DND-41 (cell line): Measurements from ENCODE around the gene ASTN1.

Experiments
- ATAC-seq: fragments of 200-7000 bp; cut with Tn5 transposase; 3 replicates; pipeline ENCODE4 v1.9.1; 2021; ENCODE audit warnings: low read depth; ENCODE audit not compliant: insufficient read depth
- DNase-seq: peaks from one replicate; pipeline ENCODE4 v3.0.0-alpha.2; 2020
- H2AFZ ChIP-seq: 2 replicates; pipeline ENCODE4 v1.6.0; 2012; ENCODE audit warnings: low read depth, low read length
- H3K27ac ChIP-seq: 2 replicates; pipeline ENCODE4 v1.5.1; 2012; ENCODE audit warnings: low read length, inconsistent platforms
- H3K27me3 ChIP-seq: fragments of 200-600 bp; sonication (generic); 2 replicates; pipeline ENCODE4 v1.6.0; 2012; ENCODE audit warnings: low read length, mild to moderate bottlenecking, inconsistent platforms; ENCODE audit not compliant: insufficient read depth, poor library complexity
- H3K36me3 ChIP-seq: 2 replicates; pipeline ENCODE4 v1.5.1; 2012; ENCODE audit warnings: low read length, inconsistent platforms; ENCODE audit not compliant: insufficient read depth
- H3K4me1 ChIP-seq: 2 replicates; pipeline ENCODE4 v1.5.1; 2012; ENCODE audit warnings: mild to moderate bottlenecking, low read length; ENCODE audit not compliant: insufficient read depth
- H3K4me2 ChIP-seq: 2 replicates; pipeline ENCODE4 v1.6.0; 2012; ENCODE audit warnings: mild to moderate bottlenecking, moderate library complexity, low read length, inconsistent platforms; ENCODE audit not compliant: insufficient read depth
- H3K4me3 ChIP-seq, 2 experiments: fragments of 200-600 bp in 1 of 2; shearing (Covaris generic) in 1 of 2; 2 replicates each; pipeline ENCODE4 v1.5.1; 2012 to 2016; ENCODE audit warnings: inconsistent platforms in 2 of 2, low read length in 2 of 2, mild to moderate bottlenecking in 2 of 2, low read depth in 1 of 2, moderate library complexity in 1 of 2
- H3K79me2 ChIP-seq: 2 replicates; pipeline ENCODE4 v1.6.0; 2012; ENCODE audit warnings: low read length, inconsistent platforms; ENCODE audit not compliant: insufficient read depth
- H3K9ac ChIP-seq: 2 replicates; pipeline ENCODE4 v1.6.0; 2012; ENCODE audit warnings: low read depth, mild to moderate bottlenecking, inconsistent platforms, low read length, moderate library complexity
- H3K9me3 ChIP-seq: 2 replicates; pipeline ENCODE4 v1.5.1; 2012; ENCODE audit warnings: low read length, moderate library complexity, mild to moderate bottlenecking, inconsistent platforms; ENCODE audit not compliant: insufficient read depth, severe bottlenecking
- H4K20me1 ChIP-seq: 2 replicates; pipeline ENCODE4 v1.6.0; 2012; ENCODE audit warnings: low read length; ENCODE audit not compliant: insufficient read depth
- EZH2 ChIP-seq: IDR thresholded peaks from 3 replicates; pipeline ENCODE4 v1.6.1; 2012; ENCODE audit warnings: borderline replicate concordance, low read depth, mild to moderate bottlenecking, moderate library complexity, low read length, inconsistent platforms; ENCODE audit not compliant: severe bottlenecking
- TF ChIP-seq, protein P1 (sequence below): IDR thresholded peaks from 2 replicates; pipeline ENCODE4 v1.5.1; 2012; ENCODE audit warnings: borderline replicate concordance, low read length, moderate library complexity, mild to moderate bottlenecking; ENCODE audit not compliant: poor library complexity, severe bottlenecking; ENCODE audit errors: extremely low read depth

The ASTN1 gene

GRCh38 chr1:176994931-176995596, 169.4 kb downstream of the ASTN1 start:
- Histone ChIP-seq H3K36me3 (no peaks in the 10 kb centered on the region), H2AFZ (no peak overlapping the region), H3K9ac (no peak overlapping the region), H3K4me3 (no peak overlapping the region), H3K79me2 (no peaks in the 10 kb centered on the region), H3K27me3 (no peaks in the 10 kb centered on the region), H3K27ac (no peak overlapping the region), H3K4me2 (no peak overlapping the region), H3K4me1 (no peaks in the 10 kb centered on the region), H4K20me1 (no peaks in the 10 kb centered on the region), H3K9me3 (no peaks in the 10 kb centered on the region)
- no peak for TF ChIP-seq EZH2
- TF ChIP-seq, protein P1, sequence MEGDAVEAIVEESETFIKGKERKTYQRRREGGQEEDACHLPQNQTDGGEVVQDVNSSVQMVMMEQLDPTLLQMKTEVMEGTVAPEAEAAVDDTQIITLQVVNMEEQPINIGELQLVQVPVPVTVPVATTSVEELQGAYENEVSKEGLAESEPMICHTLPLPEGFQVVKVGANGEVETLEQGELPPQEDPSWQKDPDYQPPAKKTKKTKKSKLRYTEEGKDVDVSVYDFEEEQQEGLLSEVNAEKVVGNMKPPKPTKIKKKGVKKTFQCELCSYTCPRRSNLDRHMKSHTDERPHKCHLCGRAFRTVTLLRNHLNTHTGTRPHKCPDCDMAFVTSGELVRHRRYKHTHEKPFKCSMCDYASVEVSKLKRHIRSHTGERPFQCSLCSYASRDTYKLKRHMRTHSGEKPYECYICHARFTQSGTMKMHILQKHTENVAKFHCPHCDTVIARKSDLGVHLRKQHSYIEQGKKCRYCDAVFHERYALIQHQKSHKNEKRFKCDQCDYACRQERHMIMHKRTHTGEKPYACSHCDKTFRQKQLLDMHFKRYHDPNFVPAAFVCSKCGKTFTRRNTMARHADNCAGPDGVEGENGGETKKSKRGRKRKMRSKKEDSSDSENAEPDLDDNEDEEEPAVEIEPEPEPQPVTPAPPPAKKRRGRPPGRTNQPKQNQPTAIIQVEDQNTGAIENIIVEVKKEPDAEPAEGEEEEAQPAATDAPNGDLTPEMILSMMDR = no peak
- ATAC-seq (no peak), DNase-seq (no peak)

- H2AFZ ChIP-seq = no peak overlapping the region
- no peaks in the 10 kb centered on the region for H3K36me3 ChIP-seq
- H3K27ac ChIP-seq = no peak overlapping the region
- TF ChIP-seq, protein P1 = no peak
- TF ChIP-seq EZH2 = no peak
- H3K4me3 ChIP-seq = no peak overlapping the region
- no peak for ATAC-seq
- no peak overlapping the region for H3K4me2 ChIP-seq
- no peaks in the 10 kb centered on the region for H3K79me2 ChIP-seq
- no peak overlapping the region for H3K9ac ChIP-seq
- H4K20me1 ChIP-seq = no peaks in the 10 kb centered on the region
- no peaks in the 10 kb centered on the region for H3K27me3 ChIP-seq
- no peaks in the 10 kb centered on the region for H3K9me3 ChIP-seq
- no peak for DNase-seq
- H3K4me1 ChIP-seq = no peaks in the 10 kb centered on the region
Observed at GRCh38 chr1:176993587-176993986, 170.9 kb downstream of the ASTN1 start.

- Histone ChIP-seq H3K4me1 (no peaks in the 10 kb centered on the region), H2AFZ (no peak overlapping the region), H3K27me3 (no peaks in the 10 kb centered on the region), H3K9me3 (no peaks in the 10 kb centered on the region), H3K9ac (no peak overlapping the region), H3K4me2 (no peak overlapping the region), H4K20me1 (no peaks in the 10 kb centered on the region), H3K27ac (no peak overlapping the region), H3K36me3 (no peaks in the 10 kb centered on the region), H3K79me2 (no peaks in the 10 kb centered on the region), H3K4me3 (no peak overlapping the region)
- TF ChIP-seq, protein P1 = no peak
- no peak for TF ChIP-seq EZH2
- no peak for ATAC-seq
- no peak for DNase-seq
Observed at GRCh38 chr1:176989754-176990153, 174.8 kb downstream of the ASTN1 start.
